Measurements from ENCODE around the gene STXBP5.

The STXBP5 gene

GRCh38 chr6:147257760-147258159 lies 53.5 kb downstream of the STXBP5 start:
- DNase-seq (ENCODE audit: insufficient read length, low spot score) = no peak
- FAIRE-seq = no peak
- no peak for TF ChIP-seq POLR2A (IDR thresholded peaks at IDR 0.05; ENCODE audit: low read depth, low read length)

GRCh38 chr6:147260091-147260490 lies 55.9 kb downstream of the STXBP5 start:
- no peak for FAIRE-seq

GRCh38 chr6:147262946-147263345 lies 58.7 kb downstream of the STXBP5 start:
- no peak for FAIRE-seq
- no peak for TF ChIP-seq POLR2A (IDR thresholded peaks at IDR 0.05; ENCODE audit: low read depth, low read length)
- DNase-seq (ENCODE audit: insufficient read length, low spot score) = no peak

More at GRCh38 chr6:147260091-147260490, 55.9 kb downstream of the STXBP5 start:
- TF ChIP-seq POLR2A (IDR thresholded peaks at IDR 0.05; ENCODE audit: low read depth, low read length) = no peak
- no peak for DNase-seq (ENCODE audit: insufficient read length, low spot score)

GRCh38 chr6:147266821-147267220 lies 62.6 kb downstream of the STXBP5 start:
- DNase-seq (ENCODE audit: insufficient read length, low spot score) (no peak), FAIRE-seq (no peak)
- TF ChIP-seq POLR2A (IDR thresholded peaks at IDR 0.05; ENCODE audit: low read depth, low read length) = no peak

- FAIRE-seq = no peak
- TF ChIP-seq POLR2A (IDR thresholded peaks at IDR 0.05; ENCODE audit: low read depth, low read length) = no peak
- DNase-seq (ENCODE audit: insufficient read length, low spot score) = no peak
Observed at GRCh38 chr6:147267658-147268057, 63.4 kb downstream of the STXBP5 start.

- no peak for DNase-seq (ENCODE audit: insufficient read length, low spot score)
- no peak for TF ChIP-seq POLR2A (IDR thresholded peaks at IDR 0.05; ENCODE audit: low read depth, low read length)
- FAIRE-seq = no peak
Observed at GRCh38 chr6:147268254-147268653, 64.0 kb downstream of the STXBP5 start.

- no peak for FAIRE-seq
- no peak for TF ChIP-seq POLR2A (IDR thresholded peaks at IDR 0.05; ENCODE audit: low read depth, low read length)
- DNase-seq (ENCODE audit: insufficient read length, low spot score) = no peak
Observed at GRCh38 chr6:147274012-147274411, 69.8 kb downstream of the STXBP5 start.

GRCh38 chr6:147274776-147275175 lies 70.6 kb downstream of the STXBP5 start:
- no peak for FAIRE-seq
- DNase-seq (ENCODE audit: insufficient read length, low spot score) = no peak
- TF ChIP-seq POLR2A (IDR thresholded peaks at IDR 0.05; ENCODE audit: low read depth, low read length) = no peak

- no peak for TF ChIP-seq POLR2A (IDR thresholded peaks at IDR 0.05; ENCODE audit: low read depth, low read length)
- FAIRE-seq (no peak), DNase-seq (ENCODE audit: insufficient read length, low spot score) (no peak)
Observed at GRCh38 chr6:147278891-147279290, 74.7 kb downstream of the STXBP5 start.

GRCh38 chr6:147279427-147279826 lies 75.2 kb downstream of the STXBP5 start:
- no peak for TF ChIP-seq POLR2A (IDR thresholded peaks at IDR 0.05; ENCODE audit: low read depth, low read length)
- FAIRE-seq = no peak
- no peak for DNase-seq (ENCODE audit: insufficient read length, low spot score)

GRCh38 chr6:147281895-147282565 lies 77.8 kb downstream of the STXBP5 start:
- DNase-seq (ENCODE audit: insufficient read length, low spot score) = no peak
- FAIRE-seq = no peak
- no peak for TF ChIP-seq POLR2A (IDR thresholded peaks at IDR 0.05; ENCODE audit: low read depth, low read length)

- no peak for TF ChIP-seq POLR2A (IDR thresholded peaks at IDR 0.05; ENCODE audit: low read depth, low read length)
- no peak for FAIRE-seq
Observed at GRCh38 chr6:147282566-147282959, 78.3 kb downstream of the STXBP5 start.

GRCh38 chr6:147283460-147283859 lies 79.2 kb downstream of the STXBP5 start:
- no peak for DNase-seq (ENCODE audit: insufficient read length, low spot score)
- no peak for FAIRE-seq
- TF ChIP-seq POLR2A (IDR thresholded peaks at IDR 0.05; ENCODE audit: low read depth, low read length) = no peak

More at GRCh38 chr6:147282566-147282959, 78.3 kb downstream of the STXBP5 start:
- no peak for DNase-seq (ENCODE audit: insufficient read length, low spot score)

GRCh38 chr6:147285087-147285855 lies 81.1 kb downstream of the STXBP5 start:
- no peak for TF ChIP-seq POLR2A (IDR thresholded peaks at IDR 0.05; ENCODE audit: low read depth, low read length)
- no peak for FAIRE-seq
- no peak for DNase-seq (ENCODE audit: insufficient read length, low spot score)

GRCh38 chr6:147287869-147288271 lies 83.7 kb downstream of the STXBP5 start:
- TF ChIP-seq POLR2A (IDR thresholded peaks at IDR 0.05; ENCODE audit: low read depth, low read length) = no peak
- DNase-seq (ENCODE audit: insufficient read length, low spot score) (peak; percentile 15), FAIRE-seq (peak; percentile 36)
